NCI-H2081 (cell line): ENCODE data around the gene TMEM51.

ENCODE experiments used
- DNase-seq, 2 experiments: peaks; one replicate each; lab custom pipeline; 2025; lab: John Stamatoyannopoulos, UW

TMEM51 gene

GRCh38 chr1:15196807-15197530 is 43.4 kb downstream of the TMEM51 start:
- no peak for DNase-seq

GRCh38 chr1:15197591-15198447 is 44.3 kb downstream of the TMEM51 start:
- DNase-seq, result no peak

GRCh38 chr1:15198684-15199083 is 45.1 kb downstream of the TMEM51 start:
- DNase-seq, result no peak

GRCh38 chr1:15201221-15201620 is 47.7 kb downstream of the TMEM51 start:
- no peak for DNase-seq

DNA sequence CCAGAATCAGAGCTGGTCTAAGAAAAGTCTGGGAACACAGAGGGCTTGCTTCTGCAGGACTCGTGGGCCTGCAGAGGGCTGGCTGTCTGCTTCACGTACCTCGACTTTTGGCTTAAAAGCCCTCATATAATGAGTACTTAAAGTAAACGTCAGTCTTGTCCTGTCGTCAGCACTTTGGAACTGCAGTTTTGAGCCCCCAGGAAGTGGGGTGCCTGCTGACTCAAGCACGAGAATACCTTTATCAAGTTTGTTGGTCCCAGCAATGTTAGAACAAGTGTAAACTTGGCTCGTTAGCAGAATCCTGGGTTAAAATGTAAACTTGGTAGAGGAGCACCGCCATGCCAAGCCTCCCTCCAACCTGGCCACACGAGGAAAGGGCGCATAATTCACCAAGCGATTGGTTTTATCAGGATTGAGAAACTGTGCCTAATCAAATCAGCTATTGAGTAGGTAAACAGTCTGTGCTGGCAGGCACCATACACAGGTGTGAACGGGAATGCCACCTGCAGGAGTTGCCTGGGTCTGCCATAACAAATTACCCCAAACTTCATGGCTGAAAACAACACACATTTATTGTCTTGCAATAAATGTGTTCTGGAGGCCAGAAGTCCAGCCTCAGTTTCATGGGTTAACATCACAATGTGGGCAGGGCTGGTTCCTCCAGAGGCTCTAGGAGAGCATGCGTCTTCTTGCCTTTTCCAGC is 48.5 kb downstream of the TMEM51 start:
- no peak for DNase-seq

- no peak for DNase-seq
Observed at GRCh38 chr1:15204931-15205330, 51.4 kb downstream of the TMEM51 start.

DNA sequence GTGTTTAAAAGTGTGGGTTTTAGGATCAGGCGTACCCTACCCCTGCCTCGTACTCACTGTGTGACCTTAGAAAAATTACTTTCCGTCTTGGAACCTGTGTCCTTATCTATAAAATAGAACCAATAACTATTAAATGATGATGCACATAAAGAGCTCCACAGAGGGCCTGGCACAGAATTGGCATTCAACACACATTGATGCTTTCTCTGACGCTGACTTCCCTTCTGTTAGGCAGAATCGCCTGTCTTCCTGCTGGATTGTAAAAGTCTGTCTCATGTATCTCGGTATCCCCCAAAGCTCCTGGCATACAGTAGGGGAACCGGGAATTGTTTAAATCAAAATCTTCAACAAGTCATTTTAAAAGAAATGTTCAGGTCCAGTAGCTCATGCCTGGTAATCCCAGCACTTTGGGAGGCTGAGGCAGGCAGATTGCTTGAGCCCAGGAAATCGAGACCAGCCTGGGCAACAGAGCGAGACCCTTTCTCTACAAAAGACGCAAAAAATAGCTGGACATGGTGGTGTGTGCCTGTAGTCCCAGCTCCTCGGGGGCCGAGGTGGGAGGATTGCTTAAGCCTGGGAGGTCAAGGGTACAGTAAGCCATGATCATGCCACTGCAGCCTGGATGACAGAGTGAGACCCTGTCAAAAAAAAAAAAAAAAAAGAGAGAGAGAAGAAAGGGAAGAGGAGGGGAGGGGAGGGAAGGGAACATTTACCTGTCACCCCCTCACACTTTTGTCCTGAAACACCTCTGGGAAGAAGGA is 52.2 kb downstream of the TMEM51 start:
- DNase-seq, result no peak

GRCh38 chr1:15206418-15207030 is 53.0 kb downstream of the TMEM51 start:
- DNase-seq, result no peak

DNA sequence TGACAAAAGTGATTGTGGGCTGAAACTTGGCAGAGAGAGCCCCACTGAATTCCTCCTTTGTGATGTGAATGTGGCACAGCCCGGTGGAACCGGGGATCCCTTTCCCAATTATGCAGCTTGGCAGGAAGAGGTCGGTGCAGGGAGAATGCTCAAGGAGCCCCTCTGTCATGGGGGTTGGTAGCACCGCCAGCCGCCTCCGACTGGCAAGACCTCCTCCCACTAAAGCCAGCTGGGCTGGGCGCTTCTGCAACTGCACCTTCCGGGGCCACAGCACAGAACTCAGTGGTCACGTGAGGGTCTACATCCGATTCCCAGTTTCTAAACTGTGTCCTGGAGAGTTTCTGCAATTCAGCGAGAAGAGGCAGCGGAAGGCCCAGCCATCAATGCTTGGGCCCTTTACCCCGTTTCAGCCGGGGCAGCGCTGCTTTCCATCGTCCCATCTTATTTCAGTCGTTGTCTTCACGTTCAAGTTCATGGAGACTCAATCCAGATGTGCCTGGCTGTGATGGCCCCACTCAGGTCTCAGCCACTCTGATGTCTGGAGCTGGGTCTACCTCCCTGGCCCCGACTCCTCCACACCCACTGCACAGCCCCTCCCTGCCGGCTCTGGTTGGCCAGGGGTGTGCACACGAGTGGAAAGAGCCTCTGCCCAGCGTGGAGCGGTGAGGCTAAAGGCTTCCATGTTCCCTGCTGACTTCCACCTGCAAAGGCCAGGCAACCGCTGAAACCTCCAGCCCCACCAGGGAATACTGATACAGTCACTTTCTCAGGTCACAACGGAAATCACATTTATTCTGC is 53.7 kb downstream of the TMEM51 start:
- DNase-seq, result no peak

DNA sequence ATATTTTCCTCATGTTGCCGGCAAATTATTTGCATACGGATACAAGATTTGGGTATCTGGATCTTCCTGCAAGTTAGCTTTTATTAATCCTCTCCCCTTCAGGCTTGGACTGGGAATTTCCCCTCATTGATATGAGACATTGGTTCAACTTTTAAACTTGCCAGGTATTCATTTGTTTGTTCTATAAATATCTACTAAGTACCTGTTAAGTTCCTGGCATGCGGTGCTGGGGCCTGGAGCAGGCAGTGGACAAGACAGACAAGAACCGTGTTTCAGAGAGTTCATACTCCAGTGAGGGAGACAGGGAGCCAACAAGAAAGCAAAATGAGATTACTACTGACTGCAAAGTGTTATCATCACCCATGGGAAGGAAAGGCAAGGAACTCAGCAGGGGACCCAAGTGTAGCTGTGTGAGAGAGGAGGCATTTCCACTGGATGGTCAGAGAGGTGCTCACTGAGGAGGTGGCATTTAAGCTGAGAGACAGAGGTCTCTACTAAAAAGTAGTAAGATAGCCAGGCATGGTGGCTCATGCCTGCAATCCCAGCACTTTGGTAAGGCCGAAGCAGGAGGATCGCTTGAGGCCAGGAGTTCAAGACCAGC is 54.4 kb downstream of the TMEM51 start:
- DNase-seq, result no peak

GRCh38 chr1:15210651-15211375 is 57.3 kb downstream of the TMEM51 start:
- no peak for DNase-seq

- no peak for DNase-seq
Observed at GRCh38 chr1:15211424-15211823, 57.9 kb downstream of the TMEM51 start.

- DNase-seq, result no peak
Observed at GRCh38 chr1:15212216-15212953, 58.8 kb downstream of the TMEM51 start.

DNA sequence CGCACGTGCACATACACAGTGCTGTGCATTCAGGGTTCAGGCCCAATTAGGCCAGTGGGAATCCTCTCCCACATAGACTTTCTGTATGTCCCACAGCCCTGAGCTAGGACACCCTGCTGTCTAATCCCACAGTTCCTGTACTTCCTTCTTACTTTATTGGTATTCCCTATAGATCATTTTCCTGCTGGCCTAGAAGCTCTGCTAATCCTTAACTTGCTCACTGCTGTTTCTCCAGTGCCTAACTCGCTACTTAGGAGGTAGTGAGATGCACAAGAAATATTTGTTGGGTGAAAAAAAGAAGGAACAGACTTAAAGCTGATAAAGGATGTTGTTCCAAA is 59.4 kb downstream of the TMEM51 start:
- DNase-seq, result no peak

DNA sequence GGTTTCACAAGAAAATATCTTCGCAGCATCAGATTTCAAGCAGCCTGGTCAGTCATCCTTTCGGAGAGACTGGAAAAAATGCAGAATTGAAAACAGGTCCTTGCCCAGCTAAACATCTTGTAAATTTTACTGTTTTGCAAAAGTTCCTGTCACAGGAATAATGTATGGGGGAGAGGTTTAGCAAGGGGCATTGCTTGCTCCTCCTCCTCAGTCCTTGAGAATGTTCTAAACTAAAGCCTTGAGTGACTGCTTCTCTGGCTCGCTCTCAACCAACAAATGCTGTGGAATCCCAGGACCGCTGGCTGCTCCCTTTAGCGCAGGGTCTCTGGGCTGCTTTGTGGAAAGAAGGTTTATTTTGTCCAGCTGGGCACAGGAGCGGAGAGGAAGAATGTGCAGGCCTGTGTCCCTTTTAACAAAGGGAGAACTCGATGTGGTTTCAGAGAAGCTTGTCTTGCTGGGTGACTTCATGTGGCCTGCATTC is 59.8 kb downstream of the TMEM51 start:
- no peak for DNase-seq

DNA sequence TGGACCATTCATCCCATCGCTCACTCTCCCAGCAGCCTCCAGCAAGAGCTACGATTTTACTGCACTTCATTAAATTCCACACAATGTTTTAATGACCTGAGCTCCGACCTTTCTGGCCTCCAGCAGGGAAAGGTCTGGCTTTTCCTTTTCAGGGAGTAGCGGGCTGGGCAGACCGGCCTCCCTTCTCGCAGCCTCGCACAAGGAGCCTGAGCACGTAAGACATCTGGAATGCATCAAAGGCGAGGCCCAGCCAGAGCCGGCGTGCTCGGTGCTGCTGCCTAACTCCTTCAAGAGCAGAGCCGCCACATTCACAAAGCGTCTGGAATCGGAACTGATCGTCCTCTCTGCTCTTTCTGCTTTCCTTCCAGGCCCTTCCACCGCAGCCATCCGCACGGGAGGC is 61.0 kb downstream of the TMEM51 start:
- DNase-seq, result no peak

DNA sequence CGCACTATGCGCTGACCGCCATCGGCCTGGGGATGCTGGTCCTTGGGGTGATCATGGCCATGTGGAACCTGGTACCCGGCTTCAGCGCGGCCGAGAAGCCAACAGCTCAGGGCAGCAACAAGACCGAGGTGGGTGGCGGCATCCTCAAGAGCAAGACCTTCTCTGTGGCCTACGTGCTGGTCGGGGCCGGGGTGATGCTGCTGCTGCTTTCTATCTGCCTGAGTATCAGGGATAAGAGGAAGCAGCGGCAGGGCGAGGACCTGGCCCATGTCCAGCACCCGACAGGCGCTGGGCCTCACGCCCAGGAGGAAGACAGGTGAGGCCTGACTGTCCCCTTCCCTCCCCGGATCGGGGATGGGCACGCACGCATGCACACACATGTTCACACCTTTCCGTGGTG is 61.6 kb downstream of the TMEM51 start:
- DNase-seq, result no peak

- DNase-seq, result no peak
Observed at GRCh38 chr1:15217654-15218053, 64.1 kb downstream of the TMEM51 start.
